ENCODE results near the gene LTBP1. TPM values are rescaled to one million over a fixed set of nuclear protein-coding genes. Genes with fewer than 3 reads are reported as not detected.

LTBP1 gene
- total RNA-seq, 2 donors from 2014 or later, result 19.4 to 23.1 TPM

- H3K9ac ChIP-seq (ENCODE audit: low read depth in 2 of 2, low read length in 2 of 2), result no peak overlapping the region
- H3K27ac ChIP-seq, result no peak overlapping the region
- H3K36me3 ChIP-seq, result no peaks in the 10 kb centered on the region
- DNase-seq, result no peak
- no peak overlapping the region for H3K4me3 ChIP-seq
- H3K4me1 ChIP-seq, result no peaks in the 10 kb centered on the region
- no peaks in the 10 kb centered on the region for H3K9me3 ChIP-seq
- TF ChIP-seq, protein P1, sequence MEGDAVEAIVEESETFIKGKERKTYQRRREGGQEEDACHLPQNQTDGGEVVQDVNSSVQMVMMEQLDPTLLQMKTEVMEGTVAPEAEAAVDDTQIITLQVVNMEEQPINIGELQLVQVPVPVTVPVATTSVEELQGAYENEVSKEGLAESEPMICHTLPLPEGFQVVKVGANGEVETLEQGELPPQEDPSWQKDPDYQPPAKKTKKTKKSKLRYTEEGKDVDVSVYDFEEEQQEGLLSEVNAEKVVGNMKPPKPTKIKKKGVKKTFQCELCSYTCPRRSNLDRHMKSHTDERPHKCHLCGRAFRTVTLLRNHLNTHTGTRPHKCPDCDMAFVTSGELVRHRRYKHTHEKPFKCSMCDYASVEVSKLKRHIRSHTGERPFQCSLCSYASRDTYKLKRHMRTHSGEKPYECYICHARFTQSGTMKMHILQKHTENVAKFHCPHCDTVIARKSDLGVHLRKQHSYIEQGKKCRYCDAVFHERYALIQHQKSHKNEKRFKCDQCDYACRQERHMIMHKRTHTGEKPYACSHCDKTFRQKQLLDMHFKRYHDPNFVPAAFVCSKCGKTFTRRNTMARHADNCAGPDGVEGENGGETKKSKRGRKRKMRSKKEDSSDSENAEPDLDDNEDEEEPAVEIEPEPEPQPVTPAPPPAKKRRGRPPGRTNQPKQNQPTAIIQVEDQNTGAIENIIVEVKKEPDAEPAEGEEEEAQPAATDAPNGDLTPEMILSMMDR (IDR thresholded peaks at IDR 0.05), result no peak
- intact Hi-C loops (cut with DNase I), result no loop called here
- no peaks in the 10 kb centered on the region for H3K27me3 ChIP-seq
Measured at GRCh38 chr2:33130054-33130447, 183.3 kb downstream of the LTBP1 start.

GRCh38 chr2:33130544-33130943, 183.8 kb downstream of the LTBP1 start:
- Histone ChIP-seq H3K36me3 (no peaks in the 10 kb centered on the region), H3K4me1 (no peaks in the 10 kb centered on the region), H3K9me3 (no peaks in the 10 kb centered on the region), H3K9ac (ENCODE audit: low read depth in 2 of 2, low read length in 2 of 2) (no peak overlapping the region), H3K27ac (no peak overlapping the region), H3K27me3 (no peaks in the 10 kb centered on the region), H3K4me3 (no peak overlapping the region)
- TF ChIP-seq, protein P1 (IDR thresholded peaks at IDR 0.05), result no peak
- DNase-seq, result no peak
- intact Hi-C loops (cut with DNase I), result no loop called here

DNA sequence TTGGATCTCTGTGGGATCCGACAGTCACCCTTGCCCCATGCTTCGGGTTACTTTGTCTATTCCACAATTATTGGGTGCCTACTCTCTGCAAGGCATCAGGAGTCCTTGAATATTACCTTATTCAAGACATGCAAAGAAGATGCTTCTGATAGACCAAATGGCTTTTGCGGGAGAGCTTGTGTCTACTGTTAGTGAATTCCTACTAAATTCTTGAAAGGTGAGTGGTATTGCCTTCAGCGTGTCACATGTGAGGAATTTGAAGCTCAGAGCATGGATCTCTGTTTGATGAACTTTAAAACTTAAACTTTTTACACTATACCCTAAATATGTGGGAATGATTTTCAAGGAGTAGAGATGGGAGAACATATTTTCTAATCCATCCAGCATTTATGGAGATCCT, 184.4 kb downstream of the LTBP1 start:
- H3K27ac ChIP-seq, result no peak overlapping the region
- TF ChIP-seq, protein P1 (IDR thresholded peaks at IDR 0.05), result no peak
- no peaks in the 10 kb centered on the region for H3K9me3 ChIP-seq
- no peaks in the 10 kb centered on the region for H3K36me3 ChIP-seq
- intact Hi-C loops (cut with DNase I), result no loop called here
- H3K27me3 ChIP-seq, result no peaks in the 10 kb centered on the region
- DNase-seq, result no peak
- H3K4me1 ChIP-seq, result no peaks in the 10 kb centered on the region
- no peak overlapping the region for H3K4me3 ChIP-seq
- H3K9ac ChIP-seq (ENCODE audit: low read depth in 2 of 2, low read length in 2 of 2), result no peak overlapping the region

DNA sequence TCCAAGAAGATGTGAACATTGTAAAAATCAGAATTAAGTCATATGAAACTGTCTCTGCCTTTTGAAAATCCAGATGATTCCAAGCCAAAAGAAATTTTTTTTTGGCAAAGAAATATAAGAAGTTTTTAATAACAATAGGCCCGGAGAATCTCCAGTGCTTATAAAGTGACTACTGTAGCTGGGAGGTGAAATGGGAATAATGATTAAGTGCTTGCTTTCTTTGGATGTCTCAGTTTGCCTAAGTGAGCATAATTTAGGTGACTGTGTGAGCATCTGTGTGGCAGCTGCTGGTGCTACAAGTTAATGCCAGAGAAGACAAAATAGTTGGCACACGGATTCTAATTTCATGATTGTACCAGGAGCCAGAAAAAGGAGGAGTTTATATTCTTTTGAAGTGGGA, 185.0 kb downstream of the LTBP1 start:
- intact Hi-C loops (cut with DNase I), result no loop called here
- H3K9ac ChIP-seq (ENCODE audit: low read depth in 2 of 2, low read length in 2 of 2), result no peak overlapping the region
- H3K36me3 ChIP-seq, result no peaks in the 10 kb centered on the region
- H3K4me1 ChIP-seq, result no peaks in the 10 kb centered on the region
- H3K9me3 ChIP-seq, result no peaks in the 10 kb centered on the region
- H3K4me3 ChIP-seq, result no peak overlapping the region
- no peak for DNase-seq
- TF ChIP-seq, protein P1 (IDR thresholded peaks at IDR 0.05), result no peak
- no peak overlapping the region for H3K27ac ChIP-seq
- no peaks in the 10 kb centered on the region for H3K27me3 ChIP-seq

DNA sequence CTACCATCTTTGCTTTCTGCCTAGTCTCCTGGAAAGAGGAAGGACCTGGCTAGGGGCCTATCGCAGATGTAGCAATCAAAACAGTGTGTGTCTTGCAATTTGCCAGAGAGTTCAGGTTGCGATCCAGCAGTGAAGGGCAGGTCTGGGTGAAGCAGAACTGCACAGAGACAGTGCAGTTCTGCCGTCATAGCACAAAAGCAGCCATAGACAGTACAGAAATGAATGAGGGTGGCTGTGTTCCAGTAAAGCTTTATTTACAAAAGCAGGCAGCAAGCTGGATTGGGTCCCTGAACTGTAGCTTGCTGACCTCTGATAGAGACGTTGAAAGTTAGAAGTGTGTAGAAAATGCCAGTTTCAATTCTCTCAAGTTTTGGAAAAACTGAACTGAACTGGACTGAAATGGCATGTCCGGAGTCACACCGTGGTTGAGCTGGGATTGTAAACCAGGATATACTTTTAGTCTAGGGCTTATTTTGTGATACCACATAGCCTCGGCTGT, 186.8 kb downstream of the LTBP1 start:
- H3K4me3 ChIP-seq, result no peak overlapping the region
- no peaks in the 10 kb centered on the region for H3K36me3 ChIP-seq
- TF ChIP-seq, protein P1 (IDR thresholded peaks at IDR 0.05), result no peak
- no peaks in the 10 kb centered on the region for H3K9me3 ChIP-seq
- H3K27me3 ChIP-seq, result no peaks in the 10 kb centered on the region
- no peaks in the 10 kb centered on the region for H3K4me1 ChIP-seq
- no peak overlapping the region for H3K9ac ChIP-seq (ENCODE audit: low read depth in 2 of 2, low read length in 2 of 2)
- DNase-seq, result no peak
- intact Hi-C loops (cut with DNase I), result no loop called here
- no peak overlapping the region for H3K27ac ChIP-seq
